ENCODE results near the gene ZNF107.
"Not testable (repeated sequence)": the region's sequence is repeated elsewhere in the genome, so short reads cannot be mapped to it uniquely, and the experiment has no call there.

ZNF107 gene

GRCh38 chr7:64738403-64738802 is 72.5 kb downstream of the ZNF107 start:
- DNase-seq: not testable (repeated sequence)

- DNase-seq: not testable (repeated sequence)
These were observed 73.0 kb downstream of the ZNF107 start for GRCh38 chr7:64738953-64739352.

GRCh38 chr7:64744680-64745079 is 78.7 kb downstream of the ZNF107 start:
- DNase-seq: no peak

- DNase-seq: no peak
These were observed 81.9 kb downstream of the ZNF107 start for GRCh38 chr7:64747802-64748201.

GRCh38 chr7:64753032-64753431 is 87.1 kb downstream of the ZNF107 start:
- no peak for DNase-seq

- no peak for DNase-seq
These were observed 89.9 kb downstream of the ZNF107 start for GRCh38 chr7:64755865-64756264.

GRCh38 chr7:64758151-64758550 is 92.2 kb downstream of the ZNF107 start:
- no peak for DNase-seq
